GM12865 (cell line): ENCODE measurements around the gene DHRS11.
A peak's percentile ranks its signal among the peaks of the same experiment; 100 is the strongest.

Experiments
- DNase-seq: peaks from one replicate; pipeline ENCODE4 v3.0.0; 2010; ENCODE audit warnings: low read depth
- H3K4me3 ChIP-seq: 2 replicates; pipeline ENCODE4 v1.5.1; 2011; ENCODE audit warnings: mild to moderate bottlenecking, low read depth, low read length, control low read depth
- CTCF ChIP-seq: IDR thresholded peaks from 2 replicates; pipeline ENCODE4 v1.5.1; 2011; ENCODE audit warnings: low read length, control low read depth, low read depth, inconsistent platforms; ENCODE audit not compliant: insufficient read depth; ENCODE audit errors: missing control alignments

DHRS11 gene

GRCh38 chr17:36591434-36592315, at the start of gene DHRS11:
TSS of gene DHRS11 (plus strand) at chr17:36591879. CDS start at chr17:36592010, 131 bp downstream.
- no peak for TF ChIP-seq CTCF
- peak; percentile 86 for DNase-seq

GRCh38 chr17:36542755-36543154, 48.9 kb upstream of the DHRS11 start:
- no peak for TF ChIP-seq CTCF
- no peak overlapping the region for H3K4me3 ChIP-seq
- no peak for DNase-seq

More at GRCh38 chr17:36591434-36592315, at the start of gene DHRS11:
- H3K4me3 ChIP-seq, result peak within 1 kb of the TSS; percentile 66

GRCh38 chr17:36544044-36544306, 47.7 kb upstream of the DHRS11 start:
- peak overlapping the region; percentile 91 for H3K4me3 ChIP-seq
- DNase-seq, result peak; percentile 79
- peak; percentile 2 for TF ChIP-seq CTCF

- DNase-seq, result peak; percentile 95
- no peak for TF ChIP-seq CTCF
- H3K4me3 ChIP-seq, result peak within 1 kb of the TSS; percentile 91
Measured at GRCh38 chr17:36544307-36545076, 47.2 kb upstream of the DHRS11 start, which contains the start of gene GGNBP2. TSS of gene GGNBP2 (plus strand) at chr17:36544919. CDS start at chr17:36545725, 806 bp downstream.

GRCh38 chr17:36545077-36545464, 46.6 kb upstream of the DHRS11 start:
- no peak for DNase-seq
- H3K4me3 ChIP-seq, result peak overlapping the region; percentile 91
- no peak for TF ChIP-seq CTCF

- H3K4me3 ChIP-seq, result peak overlapping the region; percentile 89
- no peak for TF ChIP-seq CTCF
- peak; percentile 99 for DNase-seq
Measured at GRCh38 chr17:36545465-36546417, 45.9 kb upstream of the DHRS11 start.
